Measurements from ENCODE around the gene BTLA. TPM values are rescaled to one million over a fixed set of nuclear protein-coding genes. Genes with fewer than 3 reads are reported as not detected.
"Not testable (repeated sequence)": the region's sequence is repeated elsewhere in the genome, so short reads cannot be mapped to it uniquely, and the experiment has no call there.

BTLA gene
- total RNA-seq, 2 experiments from 2014 or later: 7.3 to 7.7 TPM

GRCh38 chr3:112519424-112520001 is 20.2 kb upstream of the BTLA start:
- Histone ChIP-seq H4K20me1 (ENCODE audit: insufficient read depth, low read length) (no peaks in the 10 kb centered on the region), H3K9me2 (ENCODE audit: insufficient read depth, low read length) (no peaks in the 10 kb centered on the region), H3K4me3 (ENCODE audit: low read depth, low read length, poor library complexity, severe bottlenecking) (no peak overlapping the region), H3K4me2 (ENCODE audit: low read length) (no peak overlapping the region), H3K36me3 (ENCODE audit: insufficient read depth, low read length) (peaks cover 4% of the 10 kb centered on the region; the same call in 1 of the 2 replicates), H3K4me1 (ENCODE audit: insufficient read depth, low read length, poor library complexity, severe bottlenecking) (no peaks in the 10 kb centered on the region), H2AFZ (ENCODE audit: low read length) (no peak overlapping the region), H3K9me3 (ENCODE audit: low read length) (peaks cover 15% of the 10 kb centered on the region; the same call in 1 of the 2 replicates), H3K27ac (ENCODE audit: low read depth, low read length, poor library complexity, severe bottlenecking) (no peak overlapping the region), H3K79me2 (ENCODE audit: insufficient read depth, low read depth, low read length) (no peaks in the 10 kb centered on the region)
- peak; percentile 81 for DNase-seq (ENCODE audit: low spot score)
- CTCF ChIA-PET (ENCODE audit: unreplicated experiment): interaction anchor here (1.1 to 1.8 kb wide), 2 partner anchors 226 to 408 kb away, joined by 5 to 6 read pairs; partner anchors contain the start of gene SLC9C1
- intact Hi-C loops (cut with micrococcal nuclease; ENCODE audit: unreplicated experiment): loop anchor here (1.0 to 2.0 kb wide), 5 partner anchors 83 to 408 kb away; no protein-coding TSS in a partner anchor
- POLR2A ChIA-PET: interaction anchor here (0.7 to 1.5 kb wide), 4 partner anchors 18 to 221 kb away, joined by 3 to 4 read pairs (median 3); no protein-coding TSS in a partner anchor
- no peak for TF ChIP-seq EZH2phosphoT487 (IDR thresholded peaks at IDR 0.05; ENCODE audit: borderline replicate concordance, low read depth, low read length)
- peak; percentile 93 for TF ChIP-seq CTCF (conservative IDR thresholded peaks at IDR 0.05; ENCODE audit: low read length)
- no TSS peak for BruUV-seq (replicated peaks)

GRCh38 chr3:112518970-112519369 is 19.7 kb upstream of the BTLA start:
- H3K4me2 ChIP-seq (ENCODE audit: low read length); H2AFZ ChIP-seq (ENCODE audit: low read length); H3K27ac ChIP-seq (ENCODE audit: low read depth, low read length, poor library complexity, severe bottlenecking); DNase-seq (ENCODE audit: low spot score); H3K4me3 ChIP-seq (ENCODE audit: low read depth, low read length, poor library complexity, severe bottlenecking); H3K79me2 ChIP-seq (ENCODE audit: insufficient read depth, low read depth, low read length); H3K4me1 ChIP-seq (ENCODE audit: insufficient read depth, low read length, poor library complexity, severe bottlenecking); H3K9me2 ChIP-seq (ENCODE audit: insufficient read depth, low read length); BruUV-seq (replicated peaks); H4K20me1 ChIP-seq (ENCODE audit: insufficient read depth, low read length); H3K36me3 ChIP-seq (ENCODE audit: insufficient read depth, low read length): not testable (repeated sequence)
- CTCF ChIA-PET (ENCODE audit: unreplicated experiment): interaction anchor here (0.9 kb wide), 1 partner anchor 407 kb away, joined by 5 read pairs; no protein-coding TSS in a partner anchor
- H3K9me3 ChIP-seq (ENCODE audit: low read length): peaks cover 20% of the 10 kb centered on the region; the same call in 1 of the 2 replicates
- intact Hi-C loops (cut with micrococcal nuclease; ENCODE audit: unreplicated experiment): loop anchor here (1.0 to 2.0 kb wide), 5 partner anchors 82 to 408 kb away; no protein-coding TSS in a partner anchor
- POLR2A ChIA-PET: interaction anchor here (0.9 kb wide), 1 partner anchor 407 kb away, joined by 3 read pairs; no protein-coding TSS in a partner anchor

- no peak for DNase-seq (ENCODE audit: low spot score)
- ChIA-PET CTCF (ENCODE audit: unreplicated experiment) (no interaction called here), POLR2A (interaction anchor here (0.6 to 1.4 kb wide), 4 partner anchors 14 to 221 kb away, joined by 3 to 12 read pairs (median 4); partner anchors contain the start of genes BTLA and SLC9C1)
- peak overlapping the region; percentile 16; the same call in 1 of the 2 replicates for H2AFZ ChIP-seq (ENCODE audit: low read length)
- H3K4me2 ChIP-seq (ENCODE audit: low read length): no peak overlapping the region
- no peaks in the 10 kb centered on the region for H4K20me1 ChIP-seq (ENCODE audit: insufficient read depth, low read length)
- no peak overlapping the region for H3K27ac ChIP-seq (ENCODE audit: low read depth, low read length, poor library complexity, severe bottlenecking)
- H3K4me1 ChIP-seq (ENCODE audit: insufficient read depth, low read length, poor library complexity, severe bottlenecking): no peaks in the 10 kb centered on the region
- H3K79me2 ChIP-seq (ENCODE audit: insufficient read depth, low read depth, low read length): no peaks in the 10 kb centered on the region
- peaks cover 54% of the 10 kb centered on the region for H3K9me3 ChIP-seq (ENCODE audit: low read length)
- H3K9me2 ChIP-seq (ENCODE audit: insufficient read depth, low read length): no peaks in the 10 kb centered on the region
- no peak overlapping the region for H3K4me3 ChIP-seq (ENCODE audit: low read depth, low read length, poor library complexity, severe bottlenecking)
- no TSS peak for BruUV-seq (replicated peaks)
- intact Hi-C loops (cut with micrococcal nuclease; ENCODE audit: unreplicated experiment): no loop called here
- TF ChIP-seq EZH2phosphoT487 (IDR thresholded peaks at IDR 0.05; ENCODE audit: borderline replicate concordance, low read depth, low read length): no peak
- no peak for TF ChIP-seq CTCF (conservative IDR thresholded peaks at IDR 0.05; ENCODE audit: low read length)
- H3K36me3 ChIP-seq (ENCODE audit: insufficient read depth, low read length): peaks cover 4% of the 10 kb centered on the region; the same call in 1 of the 2 replicates
These were observed 15.4 kb upstream of the BTLA start for GRCh38 chr3:112514527-112515128.
